Measurements from ENCODE around the gene SH3PXD2A.

Gene SH3PXD2A

GRCh38 chr10:103808780-103809179 lies 46.6 kb downstream of the SH3PXD2A start:
- DNase-seq: no peak

DNA sequence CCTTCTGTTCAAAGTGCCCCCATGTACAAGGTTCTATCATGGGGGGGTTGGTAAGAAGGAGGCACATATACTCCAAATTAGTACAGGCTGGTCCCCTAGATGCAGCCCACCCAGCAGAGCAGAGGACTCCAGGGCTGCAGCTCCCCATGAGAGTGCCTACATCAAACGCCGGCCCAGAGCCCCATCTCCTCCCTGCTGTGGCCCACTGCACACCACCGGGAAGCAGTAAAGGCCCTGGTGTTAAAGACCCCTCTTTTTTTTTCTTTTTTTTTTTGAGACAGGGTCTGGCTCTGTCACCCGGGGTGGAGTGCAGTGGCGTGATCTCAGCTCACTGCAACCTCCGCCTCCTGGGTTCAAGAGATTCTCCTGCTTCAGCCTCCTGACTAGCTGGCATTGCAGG lies 47.4 kb downstream of the SH3PXD2A start:
- no peak for DNase-seq

DNA sequence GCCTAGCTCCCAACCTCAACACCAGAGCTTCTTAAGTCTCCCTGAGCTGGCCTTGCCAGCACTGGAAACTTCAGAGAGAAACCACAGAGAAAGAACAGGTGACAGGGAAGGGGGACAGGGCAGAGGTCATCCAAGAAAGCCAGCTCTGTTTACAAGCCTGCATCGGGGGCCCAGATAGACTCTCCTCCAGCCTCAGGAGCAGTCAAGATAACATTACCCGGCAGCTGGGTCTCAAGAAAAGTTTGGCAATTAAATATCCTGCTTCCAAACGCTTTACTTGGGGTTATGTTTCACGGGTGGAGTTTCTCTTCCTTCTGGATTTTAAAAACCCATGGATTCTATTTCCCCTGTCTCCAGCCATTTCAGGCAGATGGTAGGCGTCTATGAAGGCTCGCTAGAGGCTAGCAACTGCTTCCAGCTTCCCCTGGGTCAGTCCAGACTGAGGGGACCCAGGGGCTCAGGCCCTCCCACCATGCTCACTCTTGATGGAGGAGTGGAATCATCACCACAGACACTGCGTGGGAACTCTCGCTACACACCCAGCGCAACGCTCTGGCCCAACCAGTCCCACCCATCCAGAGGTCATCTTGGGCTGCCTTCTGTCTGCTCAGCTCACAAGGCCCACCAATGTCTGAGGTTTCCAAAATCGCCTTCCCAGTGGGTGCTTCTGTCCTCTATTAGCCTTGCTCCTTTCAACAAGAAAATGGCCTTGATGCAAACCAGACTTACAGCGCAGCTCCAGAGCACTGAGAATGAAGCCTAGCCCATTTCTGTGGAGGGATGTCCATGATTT lies 48.8 kb downstream of the SH3PXD2A start:
- no peak for DNase-seq

DNA sequence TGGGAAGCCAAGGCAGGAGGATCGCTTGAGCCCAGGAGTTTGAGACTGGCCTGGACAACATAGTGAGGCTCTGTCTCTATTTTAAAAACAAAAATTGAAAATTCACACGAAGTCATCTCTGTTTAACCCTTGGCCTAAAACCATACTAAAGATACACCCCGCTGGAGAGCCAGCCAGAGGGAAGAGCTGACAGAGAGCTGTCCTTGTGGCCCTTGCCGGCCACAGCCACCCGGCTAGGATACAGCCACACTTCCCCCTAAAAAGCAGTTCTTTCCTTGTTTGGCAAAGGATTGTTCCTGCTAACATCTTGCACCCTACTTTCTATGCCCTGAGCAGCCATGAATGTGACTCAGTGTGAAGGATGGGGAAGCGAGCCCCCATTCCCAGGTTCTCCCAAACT lies 49.6 kb downstream of the SH3PXD2A start:
- DNase-seq: no peak

GRCh38 chr10:103804871-103805270 lies 50.5 kb downstream of the SH3PXD2A start:
- DNase-seq: no peak

DNA sequence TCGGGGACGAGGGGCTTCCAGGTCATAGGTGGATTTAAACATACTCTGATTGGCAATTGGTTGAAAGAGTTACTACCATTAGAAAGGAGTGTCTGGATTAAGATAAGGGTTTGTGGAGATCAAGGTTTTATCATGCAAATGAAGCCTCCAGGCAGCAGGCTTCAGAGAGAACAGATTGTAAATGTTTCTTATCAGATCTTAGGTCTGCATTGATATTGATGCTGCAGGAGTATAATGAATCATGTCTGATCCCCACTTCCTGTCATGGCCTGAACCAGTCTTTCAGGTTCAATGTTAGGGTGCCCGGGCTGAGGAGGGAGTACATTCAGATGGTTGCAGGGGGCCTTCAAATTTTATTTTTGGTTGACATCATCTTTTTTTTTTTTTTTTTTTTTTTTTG lies 51.4 kb downstream of the SH3PXD2A start:
- DNase-seq: no peak

GRCh38 chr10:103802637-103803353 lies 52.6 kb downstream of the SH3PXD2A start:
- DNase-seq: no peak

GRCh38 chr10:103802081-103802480 lies 53.3 kb downstream of the SH3PXD2A start:
- DNase-seq: no peak

DNA sequence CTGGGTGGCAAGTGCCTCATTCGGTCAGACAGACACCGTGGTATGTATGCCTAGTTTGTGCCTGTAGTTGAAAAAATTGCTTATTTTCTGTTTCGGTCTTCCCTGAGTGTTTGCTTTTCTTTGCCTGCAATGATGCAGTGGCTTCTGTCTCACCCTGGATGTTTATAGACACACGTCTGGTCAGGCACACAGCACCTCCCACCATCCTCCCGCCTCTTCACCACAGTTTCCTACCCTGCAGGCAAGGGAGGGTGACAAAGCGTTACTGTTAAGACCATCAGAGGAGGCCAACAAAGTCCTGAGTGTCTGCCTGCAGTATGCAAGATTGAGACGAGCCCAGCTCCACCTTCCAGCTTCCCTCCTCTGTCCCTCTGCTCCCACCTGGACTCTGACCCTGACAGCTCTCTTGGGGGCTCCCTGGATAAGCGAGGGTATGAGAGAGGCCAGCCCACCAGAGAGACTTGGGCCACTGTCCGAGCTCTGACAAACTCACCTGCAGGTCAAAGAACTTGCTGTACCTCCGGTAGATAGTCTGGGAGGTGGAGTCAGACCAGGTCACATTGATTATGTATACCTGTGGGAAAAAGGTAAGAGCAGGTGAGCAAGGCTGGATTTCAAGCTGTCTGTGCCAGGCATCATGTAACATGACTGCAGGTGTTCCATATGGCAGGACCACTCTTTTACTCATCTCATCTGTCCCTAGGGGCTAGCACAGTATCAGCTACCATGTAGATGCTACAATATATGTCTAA lies 54.4 kb downstream of the SH3PXD2A start:
- no peak for DNase-seq

DNA sequence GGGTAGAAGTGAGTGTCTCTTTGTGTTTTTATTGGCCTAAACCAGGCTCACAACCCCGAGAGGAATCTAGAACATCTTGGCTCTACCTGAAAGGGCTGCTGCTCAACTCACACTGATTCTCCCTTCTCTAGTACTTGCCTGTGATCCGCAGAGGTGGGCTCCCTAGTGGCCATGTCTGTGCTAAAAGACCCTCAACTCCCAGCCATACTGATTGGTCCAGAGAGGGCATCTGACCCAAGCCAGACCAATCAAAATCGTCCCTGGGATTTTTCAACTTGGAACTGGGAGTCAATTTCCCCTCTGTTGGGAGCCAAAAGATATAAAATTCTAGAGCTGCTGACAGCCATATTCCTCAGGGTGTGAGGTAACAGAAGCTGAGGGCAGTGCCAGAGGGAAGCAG lies 55.3 kb downstream of the SH3PXD2A start:
- no peak for DNase-seq

- no peak for DNase-seq
Measured at GRCh38 chr10:103799341-103799740, 56.0 kb downstream of the SH3PXD2A start.

- no peak for DNase-seq
Measured at GRCh38 chr10:103798511-103798910, 56.9 kb downstream of the SH3PXD2A start.

- no peak for DNase-seq
Measured at GRCh38 chr10:103797857-103798256, 57.5 kb downstream of the SH3PXD2A start.

DNA sequence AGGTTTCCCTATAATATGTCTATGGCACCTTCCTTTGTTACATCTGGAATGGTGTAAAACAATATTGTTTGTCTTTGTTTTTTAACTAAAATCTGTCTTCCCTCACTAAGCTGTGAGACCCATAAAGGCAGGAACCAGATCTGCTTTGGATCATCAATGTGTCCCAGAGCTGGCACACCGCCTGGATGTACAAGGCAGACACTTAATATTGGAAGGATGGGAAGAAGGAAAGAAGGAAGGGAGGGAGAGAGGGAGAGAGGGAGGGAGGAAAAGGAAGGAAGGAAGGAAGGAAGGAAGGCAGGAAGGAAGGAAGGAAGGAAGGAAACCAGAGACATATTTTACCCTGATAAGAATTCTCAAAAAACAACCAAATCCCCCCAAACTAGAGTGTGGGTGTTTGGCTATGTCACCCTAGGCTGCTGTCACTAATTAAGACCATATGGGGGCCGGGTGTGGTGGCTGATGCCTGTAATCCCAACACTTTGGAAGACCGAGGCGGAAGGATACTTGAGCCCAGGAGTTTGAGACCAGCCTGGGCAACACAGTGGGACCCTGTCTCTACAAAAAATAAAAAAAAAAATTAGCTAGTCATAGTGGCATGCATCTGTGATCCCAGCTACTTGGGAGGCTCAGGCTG lies 59.6 kb downstream of the SH3PXD2A start:
- DNase-seq: no peak

DNA sequence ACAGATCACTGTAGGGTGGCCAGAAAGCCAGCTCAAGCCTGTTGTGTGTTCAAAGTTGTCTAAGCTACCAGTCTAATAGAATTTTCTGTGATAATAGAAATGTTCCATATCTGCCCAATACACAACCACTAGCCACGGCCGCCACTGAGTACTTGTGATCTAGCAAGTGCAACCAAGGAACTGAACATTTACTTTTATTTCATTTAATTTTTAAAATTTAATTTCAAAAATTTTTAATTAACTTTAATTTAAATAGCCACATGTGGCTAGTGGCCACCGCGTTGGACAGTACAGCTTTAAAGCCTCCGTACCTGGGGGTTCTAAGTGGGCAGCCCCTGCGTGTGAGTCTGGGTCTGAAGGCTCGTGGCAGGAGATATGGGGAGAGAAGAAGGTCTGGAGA lies 60.4 kb downstream of the SH3PXD2A start:
- no peak for DNase-seq

DNA sequence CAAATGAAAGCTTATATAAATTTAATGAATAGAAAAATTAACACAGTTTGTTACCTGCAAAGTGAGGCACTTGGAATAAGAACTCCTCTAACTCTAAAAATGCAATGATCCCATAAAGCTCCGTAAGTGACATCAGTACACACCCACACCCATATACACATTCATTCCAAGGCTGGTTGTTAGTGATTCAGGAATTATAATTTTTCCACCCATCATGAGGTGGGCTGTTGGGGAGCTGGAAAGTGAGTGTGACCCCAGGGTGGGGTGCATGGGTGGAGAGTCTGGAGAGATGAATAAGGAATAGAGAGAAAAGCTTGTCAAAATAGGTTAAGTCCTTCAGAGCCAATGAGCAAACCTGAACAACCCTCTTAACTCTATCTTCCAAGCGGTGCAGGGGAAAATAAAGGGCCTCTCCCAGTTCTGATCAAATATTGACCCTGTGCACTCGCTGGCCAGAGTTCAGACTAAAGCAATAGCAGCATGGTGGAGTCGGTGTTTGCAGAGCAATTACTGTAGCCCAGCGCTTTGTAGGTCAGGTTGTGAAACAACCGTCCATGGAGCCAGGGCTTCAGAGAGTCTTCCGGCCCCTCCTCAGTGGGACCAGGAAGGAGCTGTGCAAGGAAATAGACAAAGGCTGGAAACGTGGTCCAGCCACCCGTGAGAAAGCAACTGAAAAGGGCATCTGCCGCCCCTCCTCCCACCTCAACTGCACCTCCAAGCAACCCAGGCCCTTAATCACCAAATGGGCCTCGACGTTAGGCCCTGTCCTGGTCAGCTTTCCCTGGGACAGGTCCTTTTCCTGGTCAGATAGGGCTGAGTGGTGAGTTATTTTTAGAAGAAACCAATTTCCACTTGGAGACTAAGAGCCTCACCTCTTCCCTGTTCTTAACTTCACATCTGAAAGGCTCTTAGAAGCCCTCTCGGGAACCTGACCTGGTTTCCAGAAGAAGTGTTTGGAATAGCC lies 61.2 kb downstream of the SH3PXD2A start:
- no peak for DNase-seq

DNA sequence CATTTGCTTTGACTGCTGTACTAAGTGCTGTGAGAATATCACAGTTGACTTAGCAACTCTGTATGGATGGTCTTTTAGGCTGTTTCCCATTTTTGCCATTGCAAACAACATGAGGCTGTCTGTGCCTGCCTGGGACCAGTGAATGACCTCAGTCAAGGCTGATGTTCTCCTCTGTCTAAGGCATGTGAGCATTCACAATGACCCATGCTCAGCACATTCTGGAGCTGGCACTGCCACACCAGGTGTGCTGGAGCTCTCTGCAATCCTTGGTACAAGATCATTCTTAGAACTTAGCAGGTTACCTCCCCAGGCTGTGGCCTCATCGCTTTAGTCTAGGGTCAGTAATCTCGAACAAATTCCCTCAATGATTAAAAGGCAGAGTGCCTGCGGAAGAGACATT lies 61.9 kb downstream of the SH3PXD2A start:
- DNase-seq: no peak

DNA sequence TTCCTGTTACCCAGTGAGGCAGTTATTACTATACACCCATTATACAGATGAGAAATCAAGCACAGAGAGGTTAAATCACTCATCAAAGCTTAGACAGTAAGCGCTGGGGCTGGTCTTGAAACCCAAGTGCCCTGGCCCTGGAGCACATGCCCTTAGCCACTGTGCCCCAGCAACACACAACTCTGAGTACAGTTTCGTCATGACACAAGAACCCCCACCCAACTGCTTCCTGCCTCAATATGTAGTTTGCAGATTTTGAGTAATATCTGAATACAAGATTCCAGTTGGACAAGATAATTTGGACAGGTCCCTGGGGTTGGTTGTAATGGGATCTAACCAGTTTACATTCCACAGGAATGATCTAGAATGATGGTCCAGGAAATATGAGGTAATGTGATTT lies 62.8 kb downstream of the SH3PXD2A start:
- no peak for DNase-seq

DNA sequence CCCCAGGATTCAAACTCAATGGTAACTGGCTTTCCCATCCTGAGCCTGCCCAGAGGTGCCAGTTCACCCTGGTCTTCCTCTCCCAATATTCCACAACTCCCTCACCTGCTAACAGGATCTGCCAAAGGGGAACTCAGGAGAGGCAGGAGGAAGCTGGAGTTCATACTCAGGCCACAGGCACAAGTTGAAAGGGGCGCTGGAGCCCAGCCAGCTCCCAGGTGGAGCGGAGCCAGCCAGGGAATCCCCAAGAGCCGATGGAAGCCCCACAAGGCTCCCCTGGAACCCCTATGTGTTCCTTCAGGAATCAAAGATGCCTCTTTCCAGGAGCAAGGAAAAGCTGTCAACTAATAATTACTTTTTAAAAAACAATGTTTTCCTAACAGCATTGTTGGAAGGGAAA lies 63.5 kb downstream of the SH3PXD2A start:
- DNase-seq: no peak

GRCh38 chr10:103791291-103791690 lies 64.1 kb downstream of the SH3PXD2A start:
- DNase-seq: no peak

DNA sequence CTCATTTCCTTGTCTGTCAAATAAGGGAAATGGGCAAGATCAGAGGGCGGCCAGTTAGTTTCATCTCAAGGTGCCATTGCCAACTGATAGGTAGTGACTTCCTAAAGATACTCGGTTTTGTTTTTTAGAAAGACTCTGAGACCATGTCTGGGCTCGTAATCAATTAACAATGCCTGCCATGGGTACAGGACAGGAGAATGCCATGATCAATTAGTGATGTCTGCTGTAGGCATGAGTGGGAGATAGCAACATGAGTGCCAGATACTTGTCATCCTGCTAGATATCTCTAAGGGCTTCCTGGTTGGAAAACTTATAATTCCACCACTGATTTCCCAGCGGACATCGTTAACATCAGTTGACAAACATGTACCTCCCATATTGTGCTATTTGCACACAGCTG lies 64.8 kb downstream of the SH3PXD2A start:
- no peak for DNase-seq

DNA sequence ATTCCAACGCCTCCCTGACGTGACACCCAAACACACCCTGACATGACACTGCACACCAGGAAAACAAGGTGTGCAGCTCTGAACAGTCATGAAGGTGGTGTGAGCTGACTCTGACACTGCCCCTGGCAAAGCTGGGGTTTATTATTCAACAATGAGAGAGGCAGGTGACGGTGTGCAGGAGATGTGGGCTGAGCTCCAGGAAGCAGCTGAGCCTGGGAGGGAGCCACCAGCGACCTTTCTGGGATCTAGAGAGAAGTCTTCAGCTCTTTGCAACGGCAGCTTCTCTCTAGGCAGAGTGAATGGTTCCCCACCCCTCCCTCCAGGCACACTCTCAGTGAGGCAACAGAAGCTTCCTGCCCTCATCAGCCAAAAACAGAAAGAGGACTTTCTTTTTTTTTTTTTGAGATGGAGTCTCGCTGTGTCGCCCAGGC lies 65.6 kb downstream of the SH3PXD2A start:
- no peak for DNase-seq
